Kidney capillary endothelial cell (primary cell): ENCODE measurements around the gene DEDD2.

Source experiments
- DNase-seq: peaks from one replicate; pipeline ENCODE4 v3.0.0-alpha.2; 2018; ENCODE audit warnings: low spot score

Gene DEDD2

DNA sequence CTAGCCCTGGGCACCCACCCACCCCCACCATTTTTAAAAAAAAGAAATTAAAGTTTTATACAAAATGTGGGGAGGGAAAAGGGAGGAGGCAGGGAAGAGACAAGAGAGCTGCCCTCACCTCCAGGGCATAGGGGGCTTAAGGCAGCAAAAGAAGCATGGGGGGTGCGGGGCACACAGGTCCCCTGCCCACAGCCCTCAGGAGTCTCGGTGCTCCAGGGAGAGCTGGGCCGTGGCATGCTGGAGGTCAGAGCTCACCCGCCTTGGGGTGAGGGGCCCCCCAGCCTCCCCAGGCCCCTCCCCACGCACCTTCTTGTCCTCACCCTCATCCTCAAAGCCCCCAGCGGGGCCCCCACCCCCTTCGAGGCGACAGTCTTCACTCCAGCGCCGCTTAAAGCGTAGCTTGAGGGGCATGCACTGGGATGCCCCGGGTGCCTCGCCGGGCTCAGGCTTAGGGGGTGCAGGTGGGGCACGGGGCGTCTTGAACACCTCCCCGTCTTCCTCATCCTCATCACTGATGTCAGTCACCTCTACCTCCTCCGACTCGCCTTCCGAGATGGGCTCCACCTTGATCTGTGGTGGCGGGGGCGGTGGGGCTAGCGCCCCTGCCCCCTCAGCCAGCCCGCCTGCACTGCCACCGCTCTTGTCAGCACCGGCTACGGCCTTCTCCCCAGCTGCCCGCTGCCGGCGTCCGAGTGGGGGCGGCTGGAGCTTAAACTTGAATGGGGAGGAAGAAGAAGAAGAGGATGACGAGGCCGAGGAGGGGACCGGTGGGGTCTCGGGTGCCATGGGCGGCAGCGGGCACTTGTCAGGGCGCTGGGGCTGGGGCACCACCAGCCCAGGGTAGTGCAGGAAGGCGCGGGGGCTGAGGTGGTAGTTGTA, 31.0 kb upstream of the DEDD2 start:
- DNase-seq: no peak

DNA sequence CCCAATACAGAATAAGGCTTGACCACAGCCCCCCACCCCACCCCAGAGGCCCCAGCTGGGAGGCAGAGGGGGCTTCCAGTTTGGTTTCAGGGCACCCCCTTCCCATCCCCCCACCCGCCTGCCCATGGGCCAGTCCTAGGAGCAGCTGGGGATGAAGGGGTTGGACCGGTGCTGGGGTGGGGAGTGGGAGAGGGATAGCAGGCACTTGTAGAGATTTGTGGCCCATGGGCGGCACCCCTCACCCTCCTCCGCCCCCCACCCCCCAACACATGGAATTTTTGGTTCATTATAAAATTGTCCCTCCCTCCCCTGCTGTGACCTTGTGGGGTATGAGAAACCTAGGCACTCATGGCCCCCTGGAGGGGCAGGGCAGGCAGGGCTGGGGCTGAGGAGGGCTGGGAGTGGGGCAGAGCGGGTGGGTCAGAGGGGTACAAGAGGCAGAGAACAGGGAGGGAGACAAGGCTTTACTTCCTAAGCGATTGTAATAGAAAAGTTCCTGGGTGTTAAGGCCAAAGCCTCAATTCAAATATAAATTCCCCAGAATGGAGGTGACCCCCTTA, 30.2 kb upstream of the DEDD2 start:
- DNase-seq: no peak

DNA sequence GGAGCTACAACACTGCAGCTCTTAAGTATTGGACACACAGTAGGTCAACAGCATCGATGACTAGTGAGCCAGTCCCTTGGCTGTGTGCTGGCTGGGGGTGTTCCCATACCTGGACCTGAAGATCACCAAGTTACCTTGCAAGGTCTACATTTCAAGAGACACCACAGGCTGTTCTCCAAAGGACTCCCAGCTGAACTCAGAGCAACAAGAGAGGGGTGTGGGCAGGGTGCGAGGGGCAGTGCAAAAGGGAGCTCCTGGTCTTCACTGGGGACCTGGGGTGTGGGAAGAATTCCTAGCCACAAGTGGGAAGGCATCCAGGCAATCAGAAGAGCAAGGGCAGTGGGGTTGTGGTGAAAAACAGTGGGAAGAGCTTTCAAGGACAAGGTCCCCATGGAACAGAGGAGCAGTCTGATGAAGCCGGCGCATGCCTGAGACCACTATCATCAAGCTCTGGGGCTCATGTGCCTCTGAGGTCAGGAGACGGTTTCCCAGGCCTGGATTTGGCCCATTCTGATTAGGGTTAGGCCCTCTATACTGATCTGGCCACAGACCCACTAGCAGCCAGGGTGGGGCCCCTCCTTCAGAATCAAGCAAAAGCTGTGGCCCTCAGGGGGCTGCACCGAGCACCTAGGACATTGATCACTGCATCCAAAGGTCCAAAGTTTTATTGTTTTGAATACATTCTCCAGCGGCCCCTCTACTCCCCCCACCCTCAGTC, 29.6 kb upstream of the DEDD2 start:
- DNase-seq: no peak

DNA sequence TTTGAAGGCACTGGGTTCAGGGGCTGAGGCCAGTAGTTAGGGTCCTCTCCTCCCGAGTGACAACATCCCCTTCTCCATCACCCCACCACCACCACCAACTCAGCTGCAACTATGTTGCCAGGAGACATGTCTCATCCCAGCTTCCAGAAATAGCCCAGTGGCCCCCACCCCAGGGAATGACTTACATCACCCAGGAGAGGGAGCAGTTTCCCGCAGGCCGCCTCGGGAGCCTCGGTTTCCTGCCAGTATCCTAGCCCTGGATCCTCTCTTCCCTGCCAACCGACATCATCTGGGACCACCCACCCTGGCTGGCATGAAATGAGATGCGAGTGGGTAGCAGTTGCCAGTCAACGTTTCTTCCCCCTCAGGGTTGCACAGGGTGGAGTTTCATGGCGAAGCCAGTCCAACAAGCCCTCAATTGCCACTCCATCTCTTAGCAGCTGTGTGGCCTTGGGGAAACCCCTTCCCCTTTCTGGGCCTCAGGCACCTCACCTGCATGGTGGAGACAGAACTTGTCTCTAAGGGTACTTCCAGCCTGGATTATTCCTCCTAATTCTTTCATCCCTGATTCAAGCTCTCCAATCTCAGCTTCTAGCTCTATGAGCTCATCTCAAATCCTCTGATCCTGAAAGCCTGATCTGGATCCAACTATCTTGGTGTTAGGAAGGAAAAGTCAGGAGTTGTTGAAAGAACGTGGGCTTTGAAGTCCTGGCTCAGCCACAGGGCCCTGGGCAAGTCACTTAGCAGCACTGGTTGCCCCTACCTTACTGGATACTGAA, 28.9 kb upstream of the DEDD2 start:
- peak; percentile 59 for DNase-seq

DNA sequence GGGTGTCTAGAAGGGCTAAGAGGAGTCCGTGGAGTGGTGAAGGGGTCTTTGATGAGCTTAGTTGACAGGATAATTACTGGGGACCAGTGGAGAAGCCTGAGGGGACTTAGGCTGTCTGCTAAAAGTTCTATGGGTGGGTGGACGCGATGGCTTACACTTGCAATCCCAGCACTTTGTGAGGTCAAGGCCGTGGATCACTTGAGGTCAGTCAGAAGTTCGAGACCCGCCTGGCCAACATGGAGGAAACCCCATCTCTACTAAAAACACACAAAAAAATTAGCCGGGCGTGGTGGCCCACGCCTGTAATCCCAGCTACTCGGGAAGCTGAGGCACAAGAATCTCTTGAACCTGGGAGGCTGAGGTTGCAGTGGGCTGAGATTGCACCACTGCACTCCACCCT, 27.8 kb upstream of the DEDD2 start:
- no peak for DNase-seq

DNA sequence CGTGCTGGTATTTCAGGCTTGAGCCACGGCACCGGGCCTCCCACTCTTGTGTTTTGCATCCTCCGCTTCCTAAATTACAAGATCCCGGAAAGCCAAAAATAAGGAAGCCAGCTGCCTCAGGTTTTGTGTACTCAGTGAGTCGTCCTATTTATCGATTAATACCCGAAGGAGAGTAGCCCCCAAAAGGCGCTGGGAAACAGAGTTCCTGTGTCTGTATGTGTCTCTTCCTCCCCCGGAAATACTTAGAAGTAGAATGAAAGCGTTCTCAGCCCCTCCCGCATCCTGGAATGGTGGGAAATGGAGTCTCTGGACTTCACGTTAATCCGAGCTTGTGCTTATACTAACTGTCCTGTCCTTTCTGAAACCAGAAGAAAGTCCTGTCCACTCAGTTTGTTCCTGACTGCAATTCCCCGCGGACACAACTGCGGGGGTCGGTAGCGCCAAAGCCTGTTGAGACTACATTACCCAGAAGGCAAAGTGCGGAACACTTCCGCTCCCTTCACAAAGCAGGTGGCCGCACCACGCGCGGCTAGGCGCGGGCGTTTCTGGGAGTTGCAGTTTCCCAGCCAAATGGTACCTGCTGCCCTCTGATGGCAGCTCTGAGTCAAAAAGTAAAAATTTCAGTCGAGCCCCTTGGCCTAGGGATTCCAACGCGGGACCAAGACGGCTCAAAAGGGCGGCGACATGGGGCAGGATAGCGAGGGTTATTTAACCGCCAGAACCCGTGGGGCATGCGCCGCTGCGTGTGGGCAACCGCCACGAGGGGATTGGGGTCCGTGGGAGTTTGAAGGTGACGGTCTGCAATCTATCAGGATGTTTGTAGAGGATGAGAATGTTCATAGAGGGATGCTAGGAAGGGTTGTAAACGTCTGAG, 27.1 kb upstream of the DEDD2 start:
- DNase-seq: peak; percentile 93

DNA sequence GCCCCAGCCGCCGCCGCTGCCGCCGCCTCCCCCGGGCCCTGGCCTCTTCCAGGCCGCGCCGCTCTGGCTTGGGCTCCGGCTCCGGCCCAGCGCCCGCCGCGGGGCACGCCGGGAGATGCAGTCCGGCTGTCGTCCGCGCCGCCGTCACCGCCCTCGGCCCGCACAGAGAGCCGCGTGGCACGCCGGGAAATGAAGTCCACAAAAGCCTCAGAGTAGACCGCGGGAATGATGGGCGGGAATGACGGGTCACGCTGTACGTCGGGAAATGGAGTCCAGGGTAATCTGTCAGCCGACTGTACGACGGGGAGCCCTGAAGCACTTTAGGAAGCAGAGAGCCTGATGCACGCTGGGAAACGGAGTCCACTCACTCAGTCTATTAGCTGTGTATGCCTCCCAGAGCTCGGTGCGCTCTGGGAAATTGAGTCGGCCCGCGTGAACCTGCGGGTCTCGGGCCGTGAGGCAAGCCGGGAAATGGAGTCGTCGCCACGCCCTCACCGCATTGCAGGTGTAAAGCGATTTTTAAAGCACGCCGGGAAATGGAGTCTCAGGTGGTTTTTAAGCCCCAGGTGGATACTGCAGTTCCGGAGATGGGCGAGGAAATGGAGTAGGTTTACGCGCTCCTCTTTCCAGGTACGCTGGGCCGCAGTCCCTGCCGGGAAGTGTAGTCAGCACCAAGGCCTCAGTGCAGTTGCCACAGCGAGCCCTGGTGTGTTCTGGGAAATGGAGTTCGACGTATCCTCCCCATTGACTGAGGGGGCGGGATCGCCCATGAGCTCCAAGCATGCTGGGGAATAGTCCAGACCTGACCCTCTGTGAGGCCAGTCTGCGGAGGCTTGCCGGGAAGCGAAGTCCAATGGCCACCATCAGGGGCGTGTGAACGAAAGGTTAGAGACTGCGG, 25.3 kb upstream of the DEDD2 start, which contains the start of gene GSK3A:
Gene GSK3A, minus strand, starts transcription at position 91 of the 898 bp plus-strand sequence. CDS start 137 bp downstream, outside the sequence.
- peak; percentile 96 for DNase-seq

DNA sequence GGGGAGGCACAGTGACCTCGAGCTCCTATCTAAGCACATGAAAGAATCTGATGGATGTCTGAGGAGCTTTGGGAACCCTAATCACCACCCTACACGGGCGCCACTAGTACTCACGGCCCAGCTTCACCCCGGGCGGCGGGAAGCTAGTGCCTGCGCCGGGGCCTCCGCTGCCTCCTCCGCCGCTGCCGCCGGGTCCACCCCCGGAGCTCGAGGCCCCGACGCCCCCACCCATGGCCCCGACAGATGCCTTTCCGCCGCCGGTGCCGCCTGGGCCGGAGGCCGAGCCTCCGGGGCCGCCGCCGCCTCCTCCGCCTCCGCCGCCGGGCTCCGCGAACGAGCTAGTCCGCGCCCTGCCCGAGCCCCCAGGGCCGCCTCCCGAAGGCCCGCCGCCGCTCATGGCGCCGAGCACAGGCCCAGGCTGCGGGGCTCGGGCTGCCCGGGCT, 24.6 kb upstream of the DEDD2 start:
- DNase-seq: no peak

DNA sequence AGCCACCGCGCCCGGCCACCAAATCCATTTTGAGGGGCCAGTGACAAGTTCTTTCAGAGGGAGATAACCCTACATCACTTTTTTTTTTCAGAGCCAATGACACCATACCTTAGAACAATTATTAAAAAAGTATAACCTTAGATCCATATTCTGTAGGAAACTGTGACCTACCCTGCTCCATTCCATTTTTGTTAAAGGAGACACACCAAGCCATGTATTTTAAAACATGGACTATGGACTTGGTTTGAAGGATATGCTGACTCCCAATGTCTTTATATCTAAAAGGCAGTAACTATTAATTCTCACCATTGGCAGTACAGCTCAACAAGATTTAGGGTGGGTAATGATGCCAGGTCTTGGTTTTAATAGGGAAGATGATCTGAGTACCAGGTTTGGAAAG, 23.8 kb upstream of the DEDD2 start:
- DNase-seq: no peak

DNA sequence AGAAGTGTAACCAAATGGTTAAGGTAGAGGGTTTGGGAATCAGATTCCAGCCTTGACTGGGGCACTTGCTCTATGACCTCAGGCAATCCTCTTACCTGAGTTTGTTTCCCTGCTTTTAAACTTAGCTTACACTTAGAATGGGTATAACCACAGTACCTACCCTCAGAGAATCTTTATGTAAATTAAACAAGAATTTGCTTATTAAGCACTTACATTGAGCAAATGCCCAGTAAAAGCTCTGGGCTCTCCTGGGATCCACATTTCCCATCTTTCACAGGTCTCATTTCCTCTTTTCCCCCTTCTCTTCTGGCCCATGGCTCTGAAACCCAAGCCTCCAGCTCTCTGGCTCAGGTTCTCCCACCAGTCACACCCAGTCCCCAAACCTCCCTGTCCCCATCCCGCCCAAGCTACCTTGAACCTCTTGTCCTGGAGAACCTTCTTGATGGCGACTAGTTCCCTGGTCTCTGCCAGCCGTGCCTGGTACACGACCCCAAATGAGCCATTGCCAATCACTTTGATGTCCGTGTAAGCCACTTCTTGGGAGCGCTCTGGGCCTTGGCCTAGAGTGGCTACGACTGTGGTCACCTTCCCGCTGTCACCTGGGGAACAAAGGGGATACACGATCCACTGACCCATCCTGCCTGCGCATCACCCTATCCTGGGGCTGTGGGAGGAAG, 22.2 kb upstream of the DEDD2 start:
- no peak for DNase-seq

DNA sequence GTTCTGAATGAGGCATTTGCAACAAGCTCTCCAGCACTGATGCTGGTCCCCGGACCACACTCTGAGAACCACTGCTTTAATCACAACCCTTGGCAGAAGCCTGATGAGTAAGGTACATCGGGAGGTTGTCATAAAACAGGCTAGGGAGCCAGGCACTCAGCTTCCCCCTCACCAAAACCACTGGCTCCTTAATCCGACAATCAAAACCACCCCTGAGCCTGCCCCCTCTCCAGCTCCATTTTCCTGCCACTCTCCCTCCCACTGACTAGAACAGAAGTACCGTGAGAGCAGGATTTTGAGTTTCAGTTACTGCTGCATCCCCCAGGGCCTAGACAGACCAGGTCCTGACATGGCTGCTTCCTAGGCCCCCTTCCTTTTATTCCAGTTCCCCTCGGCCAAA, 17.7 kb upstream of the DEDD2 start:
- no peak for DNase-seq

DNA sequence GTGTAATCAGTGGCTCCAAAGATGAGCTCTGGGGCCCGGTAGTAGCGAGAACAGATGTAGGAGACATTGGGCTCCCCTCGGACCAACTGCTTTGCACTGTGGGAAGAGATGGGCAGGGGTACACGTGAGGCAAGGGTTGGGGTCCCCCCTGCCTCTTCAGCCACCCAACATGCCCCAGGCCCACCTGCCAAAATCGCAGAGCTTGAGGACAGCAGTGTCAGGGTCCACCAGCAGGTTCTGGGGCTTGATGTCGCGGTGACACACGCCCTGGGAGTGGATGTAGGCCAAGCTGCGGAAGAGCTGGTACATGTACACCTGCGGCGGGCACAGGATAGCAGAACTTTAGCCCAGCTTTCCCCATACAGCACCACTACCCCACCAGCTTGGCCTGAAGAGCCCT, 16.9 kb upstream of the DEDD2 start:
- no peak for DNase-seq

DNA sequence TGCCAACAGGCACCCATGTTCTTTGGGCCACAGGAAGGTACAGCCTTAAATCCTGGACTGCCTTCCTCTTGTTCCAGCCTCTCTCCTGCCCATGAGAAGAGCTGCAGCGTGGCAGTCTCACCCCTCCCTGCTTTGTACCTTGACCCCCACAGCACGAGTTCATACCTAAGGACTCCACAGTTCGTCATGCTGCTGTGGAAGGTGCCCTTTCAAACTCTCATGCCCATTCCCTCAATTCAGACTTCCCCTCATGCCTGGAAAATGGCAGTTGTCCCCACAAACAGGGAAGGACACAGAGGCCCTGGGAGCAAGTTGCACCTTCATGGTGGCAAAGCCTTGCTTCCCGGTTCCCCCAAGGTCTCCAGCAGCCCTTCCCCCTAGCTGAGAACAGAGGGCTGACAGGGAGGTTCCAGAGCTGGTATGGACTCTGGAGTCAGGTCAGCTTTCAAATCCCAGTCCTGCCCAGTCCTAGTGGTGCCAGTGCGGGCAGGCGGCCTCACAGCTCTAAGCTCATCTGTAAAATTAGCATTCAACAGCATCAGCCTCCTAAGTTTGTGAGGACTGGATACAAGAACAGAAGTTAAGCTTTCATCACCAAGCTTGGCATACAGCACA, 16.3 kb upstream of the DEDD2 start:
- DNase-seq: no peak

DNA sequence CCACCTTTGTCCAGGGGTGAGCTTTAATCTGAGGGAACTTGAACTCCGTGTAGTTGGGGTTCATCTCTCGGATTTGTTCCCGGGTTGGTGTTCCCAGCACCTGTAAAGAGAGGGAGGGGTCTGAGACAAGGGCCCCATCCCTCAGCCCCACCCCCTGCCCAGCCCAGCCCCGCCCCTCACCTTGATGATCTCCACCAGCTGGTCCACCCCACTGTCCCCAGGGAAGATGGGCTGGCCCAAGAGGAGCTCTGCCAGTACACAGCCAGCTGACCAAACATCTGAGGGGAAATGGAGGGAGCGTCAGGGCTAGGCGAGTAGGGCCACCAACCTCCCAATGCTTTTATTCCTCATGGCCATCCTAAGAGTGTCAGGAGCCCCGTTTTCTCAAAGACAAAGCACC, 15.6 kb upstream of the DEDD2 start:
- no peak for DNase-seq

DNA sequence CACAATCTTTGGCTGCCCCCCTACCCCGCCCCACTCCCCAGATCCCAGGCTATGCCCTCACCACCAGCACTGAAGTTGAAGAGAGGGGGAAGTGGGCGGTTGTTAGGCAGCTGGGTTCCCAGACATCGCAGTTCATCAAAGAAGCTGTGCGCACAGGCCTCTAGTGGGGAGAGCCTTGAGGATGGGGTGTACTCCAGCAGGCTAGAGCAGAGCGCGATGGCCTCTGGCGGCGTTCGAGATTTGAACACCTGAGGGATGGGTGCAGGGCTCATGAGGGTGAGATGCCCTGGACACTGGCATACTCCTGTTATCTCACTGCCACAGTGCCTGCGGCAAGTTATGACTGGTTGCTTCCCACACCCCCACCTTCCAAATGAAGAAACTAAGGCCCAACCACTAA, 15.0 kb upstream of the DEDD2 start:
- DNase-seq: no peak

DNA sequence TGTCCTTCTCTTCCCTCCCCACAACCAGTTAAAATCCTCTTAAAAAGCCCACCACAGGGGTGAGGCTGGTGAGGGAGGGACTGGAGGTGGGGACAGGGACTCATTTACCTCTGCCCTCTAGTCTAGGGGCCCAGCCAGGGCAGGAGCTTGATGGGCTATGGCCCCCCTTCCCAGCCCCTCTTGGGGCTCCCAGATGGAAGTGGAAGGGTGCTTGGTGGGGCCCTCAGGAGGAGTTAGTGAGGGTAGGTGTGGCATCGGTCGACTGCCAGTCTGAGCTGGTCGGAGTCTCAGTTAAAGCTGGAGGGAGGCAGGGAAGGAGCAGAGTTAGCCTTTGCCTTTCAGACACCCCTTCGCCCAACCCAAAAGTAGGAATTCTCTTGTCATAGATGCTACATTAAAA, 13.1 kb upstream of the DEDD2 start:
- no peak for DNase-seq

DNA sequence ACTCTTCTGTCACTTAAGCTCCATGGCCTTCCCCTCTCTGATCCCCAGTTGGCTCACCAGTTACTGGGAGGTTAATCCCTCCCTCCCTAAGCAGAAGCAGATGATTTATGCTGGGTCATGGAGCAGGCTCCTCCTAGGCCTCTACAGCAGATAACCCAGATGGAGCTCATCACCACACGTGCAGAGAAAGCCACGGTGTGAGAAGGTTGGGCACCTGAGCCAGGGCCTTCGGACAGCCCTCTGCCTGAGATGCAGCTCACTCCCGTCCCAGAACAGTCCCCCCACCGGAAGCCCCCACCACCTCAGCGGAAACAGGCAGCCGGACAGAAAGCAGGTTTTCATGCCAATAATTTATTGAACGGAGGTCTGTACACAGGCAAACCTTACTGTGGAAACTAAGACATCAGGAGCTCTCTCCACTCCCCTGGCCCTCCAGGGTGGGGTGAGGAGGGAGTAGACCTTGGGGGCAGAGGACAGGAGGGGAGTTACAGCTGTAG, 12.4 kb upstream of the DEDD2 start:
- no peak for DNase-seq

DNA sequence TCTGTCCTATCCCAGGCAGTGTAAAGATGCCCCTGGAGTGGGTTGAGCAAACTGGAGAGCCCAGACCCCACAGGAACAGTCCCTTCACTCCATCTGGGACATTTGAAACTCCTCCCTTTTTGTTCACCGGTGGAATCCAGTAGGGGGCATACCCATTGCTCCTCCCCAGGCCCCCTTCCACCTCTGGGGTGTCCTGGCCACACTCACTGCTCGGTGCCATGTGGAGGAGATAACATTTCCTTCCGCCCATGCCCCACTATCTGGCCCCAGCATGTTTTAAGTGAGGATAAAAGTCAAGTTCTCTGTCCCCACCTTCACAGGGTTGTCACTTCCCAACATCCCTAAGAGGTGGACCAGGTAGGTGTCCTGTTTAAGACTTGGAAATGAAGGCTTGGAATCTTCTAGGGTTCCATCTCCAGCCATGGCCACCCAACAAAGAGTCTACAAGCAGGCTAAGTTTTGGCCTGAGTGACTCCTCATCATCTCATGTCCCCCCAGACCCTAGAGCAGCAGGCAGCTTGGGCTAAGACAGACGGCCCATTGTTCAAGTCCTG, 11.9 kb upstream of the DEDD2 start:
- no peak for DNase-seq

DNA sequence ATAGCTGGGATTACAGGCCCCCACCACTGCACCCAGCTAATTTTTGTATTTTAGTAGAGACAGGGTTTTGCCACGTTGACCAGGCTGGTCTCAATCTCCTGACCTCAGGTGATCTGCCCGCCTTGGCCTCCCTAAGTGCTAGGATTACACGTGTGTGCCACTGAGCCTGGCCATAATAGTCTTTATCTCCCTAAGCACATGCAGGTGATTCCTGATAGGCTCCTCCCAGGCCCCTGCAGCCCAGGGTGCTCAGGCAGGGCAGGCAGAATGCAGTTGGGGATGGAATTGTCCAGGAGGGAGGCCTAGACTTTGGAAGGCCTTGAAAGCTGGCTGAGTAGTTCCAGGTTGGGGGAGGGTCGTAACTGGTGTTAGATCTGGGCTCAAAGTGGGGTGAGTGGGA, 11.2 kb upstream of the DEDD2 start:
- DNase-seq: no peak
